Measurements from ENCODE around the gene AP2A1.

AP2A1 gene

DNA sequence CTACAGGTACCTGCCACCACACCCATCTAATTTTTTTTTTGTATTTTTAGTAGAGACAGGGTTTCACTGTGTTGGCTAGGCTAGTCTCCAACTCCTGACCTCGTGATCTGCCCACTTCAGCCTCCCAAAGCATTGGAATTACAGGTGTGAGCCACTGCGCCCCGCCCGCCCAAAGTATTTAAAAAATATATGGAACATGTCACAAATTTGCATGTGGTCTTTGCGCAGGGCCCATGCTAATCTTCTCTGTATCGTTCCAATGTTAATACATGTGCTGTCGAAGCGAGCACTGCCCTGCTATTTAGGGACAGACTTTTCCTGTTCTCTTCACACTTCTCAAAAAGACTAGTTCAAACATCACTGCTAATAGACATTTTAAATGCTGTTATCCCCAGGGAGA is 2.5 kb upstream of the AP2A1 start:
- Histone ChIP-seq H3K36me3 (ENCODE audit: control insufficient read depth in 1 of 2, insufficient read depth in 2 of 2, low read depth in 1 of 2, low read length in 2 of 2) (peaks cover 0 to 2% of the 10 kb centered on the region in 2 experiments), H3K4me3 (ENCODE audit: insufficient read depth in 1 of 2, low read depth in 1 of 2, low read length in 2 of 2) (no peak overlapping the region), H2AFZ (ENCODE audit: low read depth, low read length) (no peak overlapping the region), H3K27ac (ENCODE audit: low read length, poor library complexity, severe bottlenecking) (no peak overlapping the region), H4K8ac (ENCODE audit: low read length) (no peak overlapping the region), H3K9me3 (ENCODE audit: control insufficient read depth, low read length) (no peaks in the 10 kb centered on the region), H3K9ac (ENCODE audit: low read length) (no peak overlapping the region), H3K79me1 (replicated peaks; ENCODE audit: low read length, poor library complexity, severe bottlenecking) (peaks cover 2% of the 10 kb centered on the region), H3K18ac (ENCODE audit: low read depth in 1 of 2, low read length in 2 of 2) (no peak overlapping the region), H3K4ac (ENCODE audit: low read depth in 1 of 2, low read length in 2 of 2) (no peak overlapping the region), H2AK5ac (ENCODE audit: low read length, severe bottlenecking) (peak overlapping the region; percentile 53), H2BK120ac (ENCODE audit: low read depth, low read length) (no peak overlapping the region), H4K91ac (ENCODE audit: low read length) (no peak overlapping the region), H2BK12ac (ENCODE audit: low read length in 2 of 2) (peak overlapping the region in 1 of 2 experiments; percentile 24), H2BK15ac (ENCODE audit: low read depth, poor library complexity, severe bottlenecking) (no peak overlapping the region), H2BK5ac (ENCODE audit: low read depth, low read length, poor library complexity, severe bottlenecking) (no peak overlapping the region), H3K4me2 (ENCODE audit: low read length, poor library complexity, severe bottlenecking) (no peak overlapping the region), H3K23ac (ENCODE audit: low read length in 2 of 2) (no peak overlapping the region), H3K27me3 (ENCODE audit: control insufficient read depth in 1 of 2, insufficient read depth in 1 of 2, low read length in 2 of 2) (no peaks in the 10 kb centered on the region), H3K4me1 (ENCODE audit: control insufficient read depth, insufficient read depth, low read depth, low read length) (peaks cover 13% of the 10 kb centered on the region), H3K14ac (ENCODE audit: low read length in 2 of 2) (no peak overlapping the region)
- WGBS = 95% methylated on average over 8 of the region's 8 CpGs
- no peak for DNase-seq

DNA sequence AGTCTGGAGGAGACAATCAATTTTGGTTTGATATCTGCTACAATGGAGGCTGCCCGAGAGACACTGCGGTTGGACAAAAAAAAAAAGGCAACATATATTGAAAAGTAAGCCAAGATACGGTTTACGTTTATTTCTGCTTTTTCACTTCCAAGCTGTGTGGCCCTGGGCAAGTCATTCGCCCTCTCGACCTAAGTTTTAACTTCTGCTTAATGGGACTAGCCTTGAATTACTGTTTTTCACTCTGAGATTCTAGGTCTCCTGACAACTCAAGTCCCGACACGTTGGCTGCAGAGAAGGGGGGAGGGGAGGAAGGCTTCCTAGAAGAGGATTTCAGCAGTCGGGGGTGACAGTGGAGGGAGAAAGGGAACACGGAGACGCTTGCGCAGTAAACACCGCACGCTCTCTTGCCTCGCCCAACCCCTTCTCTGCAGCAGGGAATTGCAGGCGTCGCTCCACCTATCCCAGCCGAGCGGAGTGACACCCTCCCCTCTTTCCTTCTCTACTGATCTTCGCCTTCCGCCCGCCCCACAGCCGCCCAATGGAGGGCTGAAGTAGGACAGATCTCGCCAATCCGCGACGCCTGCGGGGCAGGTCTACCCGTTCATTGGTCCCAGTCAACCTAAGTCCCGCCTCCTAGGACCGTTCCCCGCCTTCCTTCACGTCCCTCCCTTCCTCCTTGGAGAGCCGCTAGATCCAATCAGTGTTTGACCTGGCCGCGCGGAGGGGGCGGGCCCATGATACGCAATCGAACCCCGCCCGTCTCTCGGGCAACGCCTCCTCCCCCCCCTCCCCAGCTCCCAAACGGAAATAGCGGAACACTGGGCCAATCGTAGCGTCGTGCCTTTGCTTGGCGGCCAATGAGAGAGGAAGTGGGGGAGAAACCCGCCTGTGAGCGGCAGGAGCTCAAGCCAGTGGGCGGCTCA is 533 bp upstream of the AP2A1 start:
- under 1% methylated on average over 50 of the region's 53 CpGs for WGBS
- Histone ChIP-seq H2AK5ac (ENCODE audit: low read length, severe bottlenecking) (peak overlapping the region; percentile 97), H3K79me1 (replicated peaks; ENCODE audit: low read length, poor library complexity, severe bottlenecking) (peaks cover 9% of the 10 kb centered on the region), H3K4me1 (ENCODE audit: control insufficient read depth, insufficient read depth, low read depth, low read length) (peaks cover 16% of the 10 kb centered on the region), H3K18ac (ENCODE audit: low read depth in 1 of 2, low read length in 2 of 2) (peak overlapping the region; percentile 61 to 88), H4K8ac (ENCODE audit: low read length) (peak overlapping the region; percentile 73), H3K23ac (ENCODE audit: low read length in 2 of 2) (no peak overlapping the region), H2BK120ac (ENCODE audit: low read depth, low read length) (peak overlapping the region; percentile 90), H3K9ac (ENCODE audit: low read length) (peak overlapping the region; percentile 94), H2BK12ac (ENCODE audit: low read length in 2 of 2) (no peak overlapping the region), H3K4me2 (ENCODE audit: low read length, poor library complexity, severe bottlenecking) (peak overlapping the region; percentile 36), H3K9me3 (ENCODE audit: control insufficient read depth, low read length) (no peaks in the 10 kb centered on the region), H4K91ac (ENCODE audit: low read length) (peak overlapping the region; percentile 73), H3K4me3 (ENCODE audit: insufficient read depth in 1 of 2, low read depth in 1 of 2, low read length in 2 of 2) (peak overlapping the region in 1 of 2 experiments; percentile 71), H3K27me3 (ENCODE audit: control insufficient read depth in 1 of 2, insufficient read depth in 1 of 2, low read length in 2 of 2) (no peaks in the 10 kb centered on the region), H2AFZ (ENCODE audit: low read depth, low read length) (no peak overlapping the region), H3K4ac (ENCODE audit: low read depth in 1 of 2, low read length in 2 of 2) (peak overlapping the region; percentile 35 to 93), H2BK5ac (ENCODE audit: low read depth, low read length, poor library complexity, severe bottlenecking) (peak overlapping the region; percentile 89), H3K14ac (ENCODE audit: low read length in 2 of 2) (no peak overlapping the region), H2BK15ac (ENCODE audit: low read depth, poor library complexity, severe bottlenecking) (no peak overlapping the region), H3K27ac (ENCODE audit: low read length, poor library complexity, severe bottlenecking) (peak overlapping the region; percentile 99), H3K36me3 (ENCODE audit: control insufficient read depth in 1 of 2, insufficient read depth in 2 of 2, low read depth in 1 of 2, low read length in 2 of 2) (peaks cover 6 to 13% of the 10 kb centered on the region in 2 experiments)
- DNase-seq = peak; percentile 100

DNA sequence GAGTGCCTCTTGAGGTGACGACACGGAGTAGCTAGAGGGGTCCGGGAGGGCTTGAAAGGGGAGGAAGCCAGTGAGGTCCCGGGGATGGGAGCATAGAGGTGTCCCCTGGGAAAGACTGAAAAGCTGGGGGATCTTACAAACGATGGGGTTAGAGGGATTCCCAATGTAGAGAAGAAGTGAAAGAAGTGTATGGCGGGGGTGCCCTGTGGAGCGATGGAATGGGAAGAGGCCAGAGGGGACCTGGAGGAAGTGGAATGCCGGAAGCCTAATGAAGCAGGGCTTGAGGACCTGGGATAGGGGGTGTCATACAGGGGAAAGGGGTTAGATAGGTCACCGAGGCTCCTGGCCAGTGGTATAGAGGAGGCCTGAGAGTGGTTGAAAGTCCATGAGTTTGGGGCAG is 580 bp downstream of the AP2A1 start:
- peak overlapping the region in 1 of 2 experiments; percentile 89 for H3K18ac ChIP-seq (ENCODE audit: low read depth in 1 of 2, low read length in 2 of 2)
- peaks cover 9% of the 10 kb centered on the region for H3K79me1 ChIP-seq (replicated peaks; ENCODE audit: low read length, poor library complexity, severe bottlenecking)
- peak overlapping the region; percentile 12 for H4K8ac ChIP-seq (ENCODE audit: low read length)
- no peak overlapping the region for H2BK15ac ChIP-seq (ENCODE audit: low read depth, poor library complexity, severe bottlenecking)
- H2BK12ac ChIP-seq (ENCODE audit: low read length in 2 of 2) = no peak overlapping the region
- H4K91ac ChIP-seq (ENCODE audit: low read length) = no peak overlapping the region
- H3K27ac ChIP-seq (ENCODE audit: low read length, poor library complexity, severe bottlenecking) = no peak overlapping the region
- peak; percentile 41 for DNase-seq
- H3K4ac ChIP-seq (ENCODE audit: low read depth in 1 of 2, low read length in 2 of 2) = no peak overlapping the region
- no peaks in the 10 kb centered on the region for H3K27me3 ChIP-seq (ENCODE audit: control insufficient read depth in 1 of 2, insufficient read depth in 1 of 2, low read length in 2 of 2)
- peak overlapping the region; percentile 93 for H2BK120ac ChIP-seq (ENCODE audit: low read depth, low read length)
- no peak overlapping the region for H3K23ac ChIP-seq (ENCODE audit: low read length in 2 of 2)
- H2AK5ac ChIP-seq (ENCODE audit: low read length, severe bottlenecking) = no peak overlapping the region
- peaks cover 10 to 22% of the 10 kb centered on the region in 2 experiments for H3K36me3 ChIP-seq (ENCODE audit: control insufficient read depth in 1 of 2, insufficient read depth in 2 of 2, low read depth in 1 of 2, low read length in 2 of 2)
- H2AFZ ChIP-seq (ENCODE audit: low read depth, low read length) = no peak overlapping the region
- peaks cover 16% of the 10 kb centered on the region for H3K4me1 ChIP-seq (ENCODE audit: control insufficient read depth, insufficient read depth, low read depth, low read length)
- H3K9me3 ChIP-seq (ENCODE audit: control insufficient read depth, low read length) = no peaks in the 10 kb centered on the region
- peak overlapping the region; percentile 91 to 99 for H3K4me3 ChIP-seq (ENCODE audit: insufficient read depth in 1 of 2, low read depth in 1 of 2, low read length in 2 of 2)
- H3K4me2 ChIP-seq (ENCODE audit: low read length, poor library complexity, severe bottlenecking) = peak overlapping the region; percentile 87
- H3K9ac ChIP-seq (ENCODE audit: low read length) = peak overlapping the region; percentile 97
- H3K14ac ChIP-seq (ENCODE audit: low read length in 2 of 2) = peak overlapping the region; percentile 76 to 98
- H2BK5ac ChIP-seq (ENCODE audit: low read depth, low read length, poor library complexity, severe bottlenecking) = peak overlapping the region; percentile 25
- WGBS = 3% methylated on average over 9 of the region's 9 CpGs

DNA sequence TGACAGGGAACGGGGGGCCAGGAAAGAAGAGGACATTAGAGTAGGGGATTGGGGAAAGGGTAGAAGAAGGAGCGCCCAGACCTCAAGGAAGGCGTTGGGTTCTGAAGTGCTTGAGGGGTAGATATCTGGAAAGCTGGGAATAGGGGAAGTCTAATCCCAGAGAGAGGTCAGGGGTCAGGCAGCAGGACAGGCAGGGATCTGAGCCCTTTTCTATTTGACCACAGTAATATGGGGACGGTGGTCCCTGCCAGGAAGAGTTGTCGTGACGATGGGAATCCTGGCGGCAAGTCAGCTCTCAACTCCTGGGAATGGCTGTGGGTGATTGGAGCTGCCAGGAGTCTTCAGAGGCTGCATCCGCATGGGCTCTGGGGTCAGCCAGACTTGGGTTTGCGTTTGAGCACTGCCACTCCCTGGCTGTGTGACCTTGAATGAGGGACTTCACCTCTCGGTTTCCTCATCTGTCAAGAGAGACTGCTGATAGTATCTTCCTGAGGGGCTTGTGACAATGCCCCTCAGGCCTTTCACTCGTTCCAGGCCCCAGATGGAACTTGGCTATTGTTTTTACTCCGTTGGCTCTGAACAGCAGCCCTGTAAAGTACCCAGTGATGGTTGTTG is 1.3 kb downstream of the AP2A1 start:
- no peak overlapping the region for H2BK12ac ChIP-seq (ENCODE audit: low read length in 2 of 2)
- H2BK120ac ChIP-seq (ENCODE audit: low read depth, low read length) = no peak overlapping the region
- no peak overlapping the region for H3K23ac ChIP-seq (ENCODE audit: low read length in 2 of 2)
- peaks cover 16% of the 10 kb centered on the region for H3K4me1 ChIP-seq (ENCODE audit: control insufficient read depth, insufficient read depth, low read depth, low read length)
- H3K36me3 ChIP-seq (ENCODE audit: control insufficient read depth in 1 of 2, insufficient read depth in 2 of 2, low read depth in 1 of 2, low read length in 2 of 2) = peaks cover 12 to 27% of the 10 kb centered on the region in 2 experiments
- H3K18ac ChIP-seq (ENCODE audit: low read depth in 1 of 2, low read length in 2 of 2) = no peak overlapping the region
- H3K9me3 ChIP-seq (ENCODE audit: control insufficient read depth, low read length) = no peaks in the 10 kb centered on the region
- H3K9ac ChIP-seq (ENCODE audit: low read length) = peak overlapping the region; percentile 97
- no peak overlapping the region for H3K4ac ChIP-seq (ENCODE audit: low read depth in 1 of 2, low read length in 2 of 2)
- no peak overlapping the region for H2AK5ac ChIP-seq (ENCODE audit: low read length, severe bottlenecking)
- no peak overlapping the region for H4K8ac ChIP-seq (ENCODE audit: low read length)
- no peak overlapping the region for H4K91ac ChIP-seq (ENCODE audit: low read length)
- peak overlapping the region; percentile 87 for H3K4me2 ChIP-seq (ENCODE audit: low read length, poor library complexity, severe bottlenecking)
- H2BK5ac ChIP-seq (ENCODE audit: low read depth, low read length, poor library complexity, severe bottlenecking) = no peak overlapping the region
- H3K27me3 ChIP-seq (ENCODE audit: control insufficient read depth in 1 of 2, insufficient read depth in 1 of 2, low read length in 2 of 2) = no peaks in the 10 kb centered on the region
- H3K14ac ChIP-seq (ENCODE audit: low read length in 2 of 2) = no peak overlapping the region
- no peak overlapping the region for H2BK15ac ChIP-seq (ENCODE audit: low read depth, poor library complexity, severe bottlenecking)
- WGBS = 75% methylated on average over 12 of the region's 12 CpGs
- no peak overlapping the region for H3K27ac ChIP-seq (ENCODE audit: low read length, poor library complexity, severe bottlenecking)
- H2AFZ ChIP-seq (ENCODE audit: low read depth, low read length) = no peak overlapping the region
- H3K79me1 ChIP-seq (replicated peaks; ENCODE audit: low read length, poor library complexity, severe bottlenecking) = peaks cover 13% of the 10 kb centered on the region
- peak overlapping the region in 1 of 2 experiments; percentile 91 for H3K4me3 ChIP-seq (ENCODE audit: insufficient read depth in 1 of 2, low read depth in 1 of 2, low read length in 2 of 2)
- DNase-seq = no peak

Measured in mesenchymal stem cell (in vitro differentiated cells and primary cell).